ENCODE results near the gene CSTA. TPM values are rescaled to one million over a fixed set of nuclear protein-coding genes. Genes with fewer than 3 reads are reported as not detected.

The CSTA gene, protein sequence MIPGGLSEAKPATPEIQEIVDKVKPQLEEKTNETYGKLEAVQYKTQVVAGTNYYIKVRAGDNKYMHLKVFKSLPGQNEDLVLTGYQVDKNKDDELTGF
- 0.32 TPM for polyA plus RNA-seq (ENCODE audit: insufficient read length)
- long read RNA-seq, donor 1, partial matches to known transcripts = 0 of 2 reads
- long read RNA-seq, donor 1, other reads (novel, unspliced or antisense) = 0 of 2 reads
- long read RNA-seq, donor 2 = 0 reads
- long read RNA-seq, donor 3 = 0 reads
- long read RNA-seq, donor 4 = 0 reads
- long read RNA-seq, donor 5, partial matches to known transcripts = 9 of 42 reads
- long read RNA-seq, donor 5, other reads (novel, unspliced or antisense) = 30 of 42 reads
- long read RNA-seq, donor 6 = 0 reads
- long read RNA-seq, donor 7, partial matches to known transcripts = 0 of 1 reads
- long read RNA-seq, donor 7, other reads (novel, unspliced or antisense) = 0 of 1 reads
- long read RNA-seq, donor 8 = 0 reads

DNA sequence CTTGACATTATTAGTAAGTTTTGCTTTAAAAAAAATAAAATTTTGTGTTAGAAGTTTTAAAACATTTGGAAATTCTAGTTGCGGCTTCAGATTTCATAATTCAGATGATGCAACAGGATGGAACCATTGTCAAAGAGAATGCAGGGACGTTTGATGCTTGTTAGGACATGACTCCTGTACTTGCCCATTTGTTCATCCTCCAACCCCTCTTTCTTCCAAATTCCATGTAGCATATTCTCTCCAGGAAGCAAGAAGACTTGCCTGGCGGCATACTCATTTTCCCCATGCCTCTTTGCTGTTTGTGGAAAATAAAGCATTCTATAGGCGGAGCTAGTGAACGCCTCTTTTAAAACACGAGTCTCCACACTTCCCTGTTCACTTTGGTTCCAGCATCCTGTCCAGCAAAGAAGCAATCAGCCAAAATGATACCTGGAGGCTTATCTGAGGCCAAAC lies at the start of gene CSTA:
TSS of gene CSTA (plus strand) at position 378 of the 453 bp plus-strand sequence. CDS start at position 423, 45 bp downstream.
- DNase-seq = no peak

GRCh38 chr3:122281891-122282290 lies 43.2 kb upstream of the CSTA start:
- no peak for DNase-seq

DNA sequence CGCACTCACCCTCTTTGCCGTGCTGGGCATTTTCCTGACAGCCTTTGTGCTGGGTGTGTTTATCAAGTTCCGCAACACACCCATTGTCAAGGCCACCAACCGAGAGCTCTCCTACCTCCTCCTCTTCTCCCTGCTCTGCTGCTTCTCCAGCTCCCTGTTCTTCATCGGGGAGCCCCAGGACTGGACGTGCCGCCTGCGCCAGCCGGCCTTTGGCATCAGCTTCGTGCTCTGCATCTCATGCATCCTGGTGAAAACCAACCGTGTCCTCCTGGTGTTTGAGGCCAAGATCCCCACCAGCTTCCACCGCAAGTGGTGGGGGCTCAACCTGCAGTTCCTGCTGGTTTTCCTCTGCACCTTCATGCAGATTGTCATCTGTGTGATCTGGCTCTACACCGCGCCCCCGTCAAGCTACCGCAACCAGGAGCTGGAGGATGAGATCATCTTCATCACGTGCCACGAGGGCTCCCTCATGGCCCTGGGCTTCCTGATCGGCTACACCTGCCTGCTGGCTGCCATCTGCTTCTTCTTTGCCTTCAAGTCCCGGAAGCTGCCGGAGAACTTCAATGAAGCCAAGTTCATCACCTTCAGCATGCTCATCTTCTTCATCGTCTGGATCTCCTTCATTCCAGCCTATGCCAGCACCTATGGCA lies 41.1 kb upstream of the CSTA start:
- no peak for DNase-seq

GRCh38 chr3:122284486-122284885 lies 40.6 kb upstream of the CSTA start:
- no peak for DNase-seq

DNA sequence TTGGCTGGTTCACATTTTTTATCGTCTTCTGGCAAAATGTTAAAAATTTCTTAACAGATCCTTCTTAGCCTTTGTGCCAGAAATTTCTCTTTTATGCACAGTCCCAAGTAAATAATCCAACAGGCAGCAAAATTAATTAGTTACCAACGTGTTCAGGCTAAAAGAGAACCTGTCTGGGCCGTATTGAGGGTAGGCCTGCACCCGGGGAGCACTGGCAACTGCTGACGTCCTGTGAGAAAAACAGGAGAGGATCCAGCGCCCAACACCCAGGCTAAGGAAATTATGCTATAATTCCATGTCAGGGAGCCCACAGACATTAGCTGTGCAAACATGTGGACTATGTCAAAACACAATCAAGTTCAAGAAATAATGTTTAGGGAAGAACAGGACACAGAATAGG lies 30.7 kb upstream of the CSTA start:
- DNase-seq = no peak

DNA sequence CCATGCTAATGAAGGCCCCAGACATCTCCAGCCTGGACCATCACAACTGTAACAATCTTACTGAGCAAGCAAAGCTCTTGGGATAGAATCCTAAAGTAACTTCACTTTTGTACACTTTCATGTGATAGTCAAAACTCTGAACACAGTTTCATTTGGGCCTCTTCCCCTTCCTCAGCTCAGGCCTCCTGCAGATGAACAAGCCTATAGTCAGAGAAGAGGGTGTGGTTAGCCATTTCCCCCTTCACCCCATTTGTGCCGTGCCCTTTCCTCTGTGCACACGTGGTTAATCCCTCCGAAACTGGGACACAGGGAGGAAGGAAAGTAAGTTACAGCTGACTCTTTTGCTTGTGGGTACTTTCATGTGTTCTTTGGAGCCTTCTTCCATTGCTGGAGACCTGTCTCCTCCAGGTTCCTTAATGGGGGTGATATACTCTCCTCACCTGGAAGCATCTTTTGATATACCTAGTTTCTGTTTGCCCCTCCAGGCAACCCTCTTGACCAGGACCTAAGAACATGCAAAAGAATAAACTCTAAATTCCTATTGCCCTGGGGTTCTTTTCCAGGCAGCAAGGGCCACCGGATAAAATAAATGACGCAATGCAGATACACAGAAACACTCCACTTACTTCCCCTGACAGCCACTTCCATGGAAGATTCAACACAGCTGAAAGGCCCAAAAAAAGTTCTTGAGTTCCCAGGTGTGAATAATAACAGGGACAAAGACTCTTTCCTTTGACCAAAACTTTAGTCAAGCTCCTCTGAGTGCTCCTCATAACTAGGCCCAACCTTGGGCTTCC lies 29.6 kb upstream of the CSTA start:
- DNase-seq = no peak

DNA sequence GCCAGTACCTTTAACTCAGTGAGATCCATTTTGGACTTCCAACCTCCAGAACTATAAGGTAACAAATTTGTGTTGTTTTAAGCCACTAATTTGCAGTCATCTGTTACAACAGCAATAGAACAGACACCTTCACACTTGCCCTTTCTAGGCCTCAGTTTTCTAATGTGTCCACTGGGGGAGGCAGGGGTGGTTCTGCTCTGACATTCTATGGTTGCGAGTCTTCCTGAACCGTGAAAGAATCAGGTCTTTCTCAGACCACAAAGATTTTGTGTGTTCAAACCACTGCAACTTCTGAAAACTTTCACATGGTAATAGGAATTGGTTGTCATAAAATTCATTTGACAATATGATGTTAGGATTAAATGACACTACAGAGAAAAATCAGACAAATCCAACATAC lies 26.8 kb upstream of the CSTA start:
- no peak for DNase-seq

GRCh38 chr3:122299215-122299614 lies 25.8 kb upstream of the CSTA start:
- no peak for DNase-seq

DNA sequence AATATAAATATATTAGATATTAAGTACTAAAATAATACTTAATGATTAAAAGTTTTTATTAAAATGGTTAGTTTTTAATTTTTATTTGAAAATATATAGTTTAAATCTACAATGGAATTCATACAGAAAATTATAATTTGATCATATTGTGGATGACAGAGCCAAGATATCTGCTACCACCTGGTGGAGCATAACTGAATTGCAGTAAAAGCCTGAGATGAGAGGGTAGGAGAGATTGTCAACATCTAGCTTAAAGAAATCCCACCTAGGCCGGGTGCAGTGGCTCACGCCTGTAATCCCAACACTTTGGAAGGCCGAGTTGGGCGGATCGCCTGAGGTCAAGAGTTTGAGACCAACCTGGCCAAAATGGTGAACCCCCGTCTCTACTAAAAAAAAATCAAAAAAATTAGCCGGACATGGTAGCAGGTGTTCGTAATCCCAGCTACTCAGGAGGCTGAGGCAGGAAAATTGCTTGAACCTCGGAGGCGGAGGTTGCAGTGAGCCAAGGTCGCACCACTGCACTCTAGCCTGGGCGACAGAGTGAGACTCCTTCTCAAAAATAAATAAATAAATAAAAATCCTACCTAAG lies 25.1 kb upstream of the CSTA start:
- DNase-seq = no peak

- no peak for DNase-seq
Observed at GRCh38 chr3:122301063-122301462, 24.0 kb upstream of the CSTA start.

DNA sequence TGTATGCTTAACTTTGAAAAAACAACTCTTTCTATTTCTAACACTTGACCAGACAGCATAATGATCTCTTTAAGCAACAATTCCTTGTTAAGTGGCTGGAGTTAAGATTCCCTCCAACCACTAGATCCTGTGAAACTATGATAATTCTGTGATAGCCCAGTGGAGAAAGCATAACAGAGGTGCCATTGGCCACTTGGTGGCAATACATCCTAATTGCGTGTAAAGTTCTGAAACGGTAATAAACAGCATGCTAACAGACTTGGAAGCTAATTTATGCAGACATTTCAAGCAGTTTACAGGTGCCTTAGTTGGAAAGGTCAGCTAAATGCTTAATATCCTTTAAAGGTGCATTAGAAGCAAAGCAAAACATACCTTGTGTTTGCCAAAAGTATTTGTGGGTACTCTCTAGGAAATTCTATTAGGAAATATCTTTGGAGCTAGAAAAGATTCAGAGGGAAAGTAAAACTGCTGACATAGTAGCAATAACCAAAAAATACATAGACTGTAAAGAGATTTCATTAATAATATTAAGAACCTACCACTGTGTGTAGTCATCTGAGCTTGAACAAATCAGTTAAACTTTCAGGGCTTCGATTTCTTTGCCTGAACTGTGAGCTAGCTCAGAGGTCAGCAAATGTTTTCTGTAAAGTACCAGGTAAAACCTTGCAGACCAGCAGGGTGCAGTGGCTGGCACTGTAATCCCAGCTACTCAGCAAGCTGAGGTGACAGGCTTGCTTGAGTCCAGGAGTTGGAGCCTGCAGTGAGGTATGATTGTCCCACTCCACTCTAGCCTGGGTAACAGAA lies 19.0 kb upstream of the CSTA start:
- no peak for DNase-seq

- no peak for DNase-seq
Observed at GRCh38 chr3:122306622-122306953, 18.5 kb upstream of the CSTA start.

GRCh38 chr3:122307094-122307687 lies 17.9 kb upstream of the CSTA start:
- no peak for DNase-seq

- no peak for DNase-seq
Observed at GRCh38 chr3:122307976-122308375, 17.1 kb upstream of the CSTA start.

DNA sequence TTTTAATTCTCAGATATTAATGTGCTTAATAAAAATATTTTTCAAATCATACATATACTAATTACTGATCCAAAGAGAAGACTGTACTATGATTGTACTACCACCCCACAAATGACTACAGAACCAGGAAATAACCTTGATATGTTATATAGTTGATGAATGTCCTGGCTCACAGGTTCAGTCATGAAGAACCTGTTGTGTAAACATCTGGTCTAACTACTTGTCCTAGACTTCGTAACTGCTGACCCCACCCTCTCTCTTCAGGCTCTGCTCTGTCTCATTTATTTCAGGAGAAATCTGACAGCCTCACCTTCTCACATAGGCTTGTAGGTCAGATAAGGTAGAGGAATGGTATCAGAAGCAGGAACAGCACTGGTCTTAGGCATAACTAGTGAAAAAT lies 14.7 kb upstream of the CSTA start:
- DNase-seq = no peak

GRCh38 chr3:122312826-122313225 lies 12.2 kb upstream of the CSTA start:
- DNase-seq = no peak

- DNase-seq = no peak
Observed at GRCh38 chr3:122313281-122313680, 11.8 kb upstream of the CSTA start.

DNA sequence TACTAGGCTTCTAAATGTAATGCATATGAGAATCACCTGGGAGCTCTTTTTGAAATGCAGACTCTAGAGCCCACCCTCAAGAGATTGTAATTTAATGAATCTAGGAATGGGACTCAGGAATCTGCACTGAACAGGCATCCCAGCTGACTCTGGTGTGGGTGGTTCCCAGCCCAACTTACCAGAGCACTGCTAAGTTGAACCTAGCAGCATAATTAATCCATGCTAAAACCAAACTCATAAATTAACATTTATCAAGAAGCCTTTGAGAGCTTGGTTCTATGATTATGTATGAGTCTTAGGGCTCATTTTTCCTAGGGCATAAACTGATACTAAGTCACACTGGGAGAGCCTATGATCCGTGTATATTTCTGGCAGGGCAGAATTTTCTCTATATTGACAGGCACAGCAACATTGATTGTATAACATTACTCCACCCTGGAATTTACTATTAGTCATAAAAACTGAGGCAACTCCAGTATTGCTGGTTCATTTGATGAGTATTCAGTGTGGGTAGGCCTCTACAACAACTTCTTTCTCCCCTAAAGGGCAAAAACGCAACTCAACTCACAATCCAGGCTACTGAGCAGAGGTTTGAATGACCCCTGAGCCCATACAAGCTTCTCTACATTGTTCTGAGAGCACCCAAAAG lies 10.7 kb upstream of the CSTA start:
- no peak for DNase-seq

- DNase-seq = no peak
Observed at GRCh38 chr3:122315619-122316018, 9.4 kb upstream of the CSTA start.

DNA sequence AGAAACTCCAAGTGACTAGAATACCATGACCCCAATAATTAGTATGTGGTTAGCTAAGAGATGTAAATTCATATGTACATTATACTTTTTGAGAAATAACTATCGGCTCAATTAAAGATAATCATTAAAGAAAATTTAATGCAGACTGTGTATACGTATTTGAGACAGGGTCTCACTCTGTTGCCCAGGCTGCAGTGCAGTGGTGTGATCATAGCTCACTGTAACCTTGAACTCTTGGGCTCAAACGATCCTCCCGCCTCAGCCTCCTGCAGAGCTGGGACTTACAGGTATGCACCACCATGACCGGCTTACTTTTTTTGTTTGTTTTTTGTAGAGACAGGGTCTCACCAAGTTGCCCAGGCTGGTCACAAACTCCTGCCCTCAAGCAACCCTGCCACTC lies 8.7 kb upstream of the CSTA start:
- no peak for DNase-seq

DNA sequence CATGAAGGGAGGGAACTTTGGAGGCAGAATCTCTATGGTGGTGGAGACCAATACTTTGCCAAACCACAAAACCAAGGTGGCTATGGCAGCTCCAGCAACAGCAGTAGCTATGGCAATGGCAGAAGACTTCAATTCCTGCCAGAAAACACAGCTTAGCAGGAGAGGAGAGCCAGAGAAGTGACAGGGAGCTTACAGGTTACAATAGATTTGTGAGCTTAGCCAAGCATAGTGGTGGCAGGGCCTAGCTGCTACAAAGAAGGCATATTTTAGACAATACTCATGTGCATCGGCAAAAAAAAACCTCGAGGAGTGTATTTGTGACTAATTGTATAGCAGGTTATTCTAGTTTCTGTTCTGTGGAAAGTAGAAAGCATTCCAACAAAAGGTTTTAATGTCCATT lies 6.4 kb upstream of the CSTA start:
- no peak for DNase-seq
